Tibial artery (tissue), 4 donors: Measurements from ENCODE around the gene GINS3.
"Not testable (repeated sequence)": the region's sequence is repeated elsewhere in the genome, so short reads cannot be mapped to it uniquely, and the experiment has no call there.

Source experiments
- DNase-seq, 2 donors: peaks; one replicate each; pipeline ENCODE4 v3.0.0-alpha.2; 2019
- H3K27ac ChIP-seq, 2 donors: fragments of 200-600 bp; sonication (generic) in 1 of 2; 1 replicate in 1 of 2; 2 replicates in 1 of 2; pipeline ENCODE4 v1.5.1; 2018 to 2019; ENCODE audit warnings: mild to moderate bottlenecking in 1 of 2
- H3K27me3 ChIP-seq, 2 donors: fragments of 200-600 bp; sonication (generic) in 1 of 2; one replicate each; pipeline versions ENCODE4 v1.5.1 to v1.6.0; 2016 to 2019
- H3K36me3 ChIP-seq, 3 donors: fragments of 200-600 bp; sonication (generic) in 2 of 3; one replicate each; pipeline ENCODE4 v1.5.1; 2016 to 2019; ENCODE audit warnings: mild to moderate bottlenecking in 2 of 3
- H3K4me1 ChIP-seq, 4 donors: fragments of 200-600 bp; sonication (generic) in 2 of 4; 1 replicate in 3 of 4; 2 replicates in 1 of 4; pipeline ENCODE4 v1.5.1; 2016 to 2019
- H3K4me3 ChIP-seq, 2 donors: fragments of 200-600 bp; sonication (generic) in 1 of 2; 1 replicate in 1 of 2; 2 replicates in 1 of 2; pipeline ENCODE4 v1.5.1; 2018 to 2019; ENCODE audit warnings: mild to moderate bottlenecking in 2 of 2
- H3K9me3 ChIP-seq, 3 donors: fragments of 200-600 bp; sonication (generic) in 1 of 3; one replicate each; pipeline ENCODE4 v1.5.1; 2016 to 2019
- intact Hi-C: fragments of 100-400 bp; cut with DNase I; formaldehyde crosslinking; loops from one replicate; pipeline ENCODE4 v1.15.0; 2023; ENCODE audit warnings: low total_unique reads
- TF ChIP-seq, protein P1 (sequence below), 2 experiments: fragments of 200-600 bp in 1 of 2; fragments of 450-650 bp in 1 of 2; IDR thresholded peaks; one replicate each; pipeline ENCODE4 v1.5.1; 2017 to 2019; ENCODE audit warnings: antibody characterized with exemption in 2 of 2, mild to moderate bottlenecking in 1 of 2, moderate library complexity in 1 of 2

GINS3 gene

DNA sequence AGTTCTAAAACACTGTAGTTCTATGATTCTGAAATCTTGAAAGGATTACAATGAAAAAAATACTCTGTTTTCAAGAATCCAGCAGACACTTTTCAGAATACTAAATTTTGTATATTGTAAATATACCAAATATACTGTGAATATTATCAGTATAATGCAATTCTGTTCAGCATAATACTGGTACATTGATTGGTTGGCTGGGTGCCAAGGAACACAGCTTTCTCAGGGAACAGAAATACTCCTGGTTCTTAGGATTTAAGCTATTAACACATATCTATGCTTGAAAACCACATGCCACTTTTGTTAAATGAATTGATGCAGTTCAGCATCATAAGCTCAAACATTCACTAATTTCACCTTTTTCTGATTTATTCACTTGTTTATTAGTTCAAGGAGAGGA lies 2.5 kb upstream of the GINS3 start:
- H3K4me3 ChIP-seq = no peak overlapping the region
- TF ChIP-seq, protein P1, sequence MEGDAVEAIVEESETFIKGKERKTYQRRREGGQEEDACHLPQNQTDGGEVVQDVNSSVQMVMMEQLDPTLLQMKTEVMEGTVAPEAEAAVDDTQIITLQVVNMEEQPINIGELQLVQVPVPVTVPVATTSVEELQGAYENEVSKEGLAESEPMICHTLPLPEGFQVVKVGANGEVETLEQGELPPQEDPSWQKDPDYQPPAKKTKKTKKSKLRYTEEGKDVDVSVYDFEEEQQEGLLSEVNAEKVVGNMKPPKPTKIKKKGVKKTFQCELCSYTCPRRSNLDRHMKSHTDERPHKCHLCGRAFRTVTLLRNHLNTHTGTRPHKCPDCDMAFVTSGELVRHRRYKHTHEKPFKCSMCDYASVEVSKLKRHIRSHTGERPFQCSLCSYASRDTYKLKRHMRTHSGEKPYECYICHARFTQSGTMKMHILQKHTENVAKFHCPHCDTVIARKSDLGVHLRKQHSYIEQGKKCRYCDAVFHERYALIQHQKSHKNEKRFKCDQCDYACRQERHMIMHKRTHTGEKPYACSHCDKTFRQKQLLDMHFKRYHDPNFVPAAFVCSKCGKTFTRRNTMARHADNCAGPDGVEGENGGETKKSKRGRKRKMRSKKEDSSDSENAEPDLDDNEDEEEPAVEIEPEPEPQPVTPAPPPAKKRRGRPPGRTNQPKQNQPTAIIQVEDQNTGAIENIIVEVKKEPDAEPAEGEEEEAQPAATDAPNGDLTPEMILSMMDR (IDR thresholded peaks at IDR 0.05) = no peak
- peaks cover 0 to 6% (median 3%) of the 10 kb centered on the region in 4 donors for H3K4me1 ChIP-seq
- H3K27me3 ChIP-seq = no peaks in the 10 kb centered on the region
- intact Hi-C loops = no loop called here
- H3K27ac ChIP-seq = no peak overlapping the region
- H3K9me3 ChIP-seq = no peaks in the 10 kb centered on the region
- no peaks in the 10 kb centered on the region for H3K36me3 ChIP-seq
- DNase-seq = peak in 1 of 2 donors; percentile 22

DNA sequence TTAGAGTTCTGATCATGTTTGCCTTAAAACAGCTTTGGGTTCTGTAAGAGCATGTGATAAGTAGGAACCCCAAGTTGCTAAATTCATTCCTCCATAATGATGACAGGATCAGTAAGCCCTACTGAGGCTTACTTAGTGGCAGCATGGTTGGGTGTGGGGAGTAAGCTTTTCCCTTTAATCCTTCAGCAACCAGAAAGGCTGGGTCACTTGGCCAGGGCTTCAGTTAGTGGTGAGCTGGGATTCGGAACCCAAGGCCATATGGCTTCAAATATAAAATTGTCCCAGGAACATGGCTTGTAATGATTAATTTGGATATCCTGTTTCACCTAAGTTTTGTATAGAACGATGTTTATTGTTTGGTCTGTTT lies 850 bp downstream of the GINS3 start:
- no peaks in the 10 kb centered on the region for H3K36me3 ChIP-seq
- H3K4me3 ChIP-seq = peak overlapping the region; percentile 79 to 81
- H3K27me3 ChIP-seq = no peaks in the 10 kb centered on the region
- no peak for DNase-seq
- intact Hi-C loops = no loop called here
- no peaks in the 10 kb centered on the region for H3K9me3 ChIP-seq
- TF ChIP-seq, protein P1 (IDR thresholded peaks at IDR 0.05) = no peak
- peak overlapping the region; percentile 61 to 76 for H3K27ac ChIP-seq
- H3K4me1 ChIP-seq = peaks cover 0 to 6% (median 3%) of the 10 kb centered on the region in 4 donors

DNA sequence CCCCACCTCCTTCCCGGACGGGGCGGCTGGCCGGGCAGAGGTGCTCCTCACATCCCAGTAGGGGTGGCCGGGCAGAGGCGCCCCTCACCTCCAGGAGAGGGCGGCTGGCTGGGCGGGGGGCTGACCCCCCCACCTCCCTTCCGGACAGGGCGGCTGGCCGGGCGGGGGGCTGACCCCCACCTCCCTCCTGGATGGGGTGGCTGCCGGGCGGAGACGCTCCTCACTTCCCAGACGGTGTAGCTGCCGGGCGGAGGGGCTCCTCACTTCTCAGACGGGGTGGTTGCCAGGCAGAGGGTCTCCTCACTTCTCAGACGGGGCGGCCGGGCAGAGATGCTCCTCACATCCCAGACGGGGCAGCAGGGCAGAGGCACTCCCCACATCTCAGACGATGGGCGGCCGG lies 4.6 kb downstream of the GINS3 start:
- H3K27ac ChIP-seq, H3K4me3 ChIP-seq, DNase-seq, H3K4me1 ChIP-seq, H3K27me3 ChIP-seq, H3K9me3 ChIP-seq, intact Hi-C loops, H3K36me3 ChIP-seq: not testable (repeated sequence)

DNA sequence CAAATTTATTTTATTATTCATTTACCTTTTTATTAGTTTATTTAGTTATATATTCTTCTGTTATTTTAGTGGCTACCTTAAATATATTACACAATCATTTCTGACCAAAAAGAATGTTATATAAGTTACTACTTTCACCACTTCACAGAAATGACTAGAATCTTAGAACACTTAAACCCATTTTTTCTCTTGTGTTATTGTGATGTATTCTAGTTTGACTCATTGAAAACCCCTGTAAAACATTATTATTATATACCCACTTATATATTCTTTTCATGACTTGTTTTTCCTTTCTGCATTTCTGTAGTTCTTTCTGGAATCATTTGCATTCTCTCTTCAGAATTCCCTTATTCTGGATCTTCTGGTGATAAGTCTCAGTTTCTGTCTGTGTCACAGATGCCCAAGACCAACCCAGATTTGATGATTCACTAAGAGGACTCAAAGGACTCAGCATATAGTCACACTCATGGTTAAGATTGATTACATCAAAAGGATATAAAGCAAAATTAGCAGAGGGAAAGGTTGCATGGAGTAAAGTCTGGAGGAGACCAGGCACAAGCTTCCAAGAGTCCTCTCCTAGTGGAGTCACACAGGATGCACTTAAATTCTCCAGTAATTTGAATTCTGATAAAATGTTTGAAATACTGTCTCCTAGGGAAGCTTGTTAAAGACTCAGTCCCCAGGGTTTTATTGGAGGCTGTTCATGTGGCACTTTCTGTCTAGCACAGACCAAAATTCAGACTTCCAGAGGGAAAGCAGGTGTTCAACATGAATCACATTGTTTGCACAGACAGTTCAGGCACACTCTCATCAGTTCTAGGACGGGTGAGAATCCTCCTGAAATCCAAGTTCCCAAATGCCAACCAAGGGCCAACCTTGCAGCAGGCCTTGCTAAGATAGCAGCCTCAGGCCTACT lies 7.7 kb downstream of the GINS3 start:
- Histone ChIP-seq H3K27me3 (no peaks in the 10 kb centered on the region), H3K4me1 (no peaks in the 10 kb centered on the region), H3K9me3 (no peaks in the 10 kb centered on the region), H3K4me3 (no peak overlapping the region), H3K36me3 (no peaks in the 10 kb centered on the region), H3K27ac (no peak overlapping the region)
- intact Hi-C loops = no loop called here
- TF ChIP-seq, protein P1 (IDR thresholded peaks at IDR 0.05) = no peak
- no peak for DNase-seq

DNA sequence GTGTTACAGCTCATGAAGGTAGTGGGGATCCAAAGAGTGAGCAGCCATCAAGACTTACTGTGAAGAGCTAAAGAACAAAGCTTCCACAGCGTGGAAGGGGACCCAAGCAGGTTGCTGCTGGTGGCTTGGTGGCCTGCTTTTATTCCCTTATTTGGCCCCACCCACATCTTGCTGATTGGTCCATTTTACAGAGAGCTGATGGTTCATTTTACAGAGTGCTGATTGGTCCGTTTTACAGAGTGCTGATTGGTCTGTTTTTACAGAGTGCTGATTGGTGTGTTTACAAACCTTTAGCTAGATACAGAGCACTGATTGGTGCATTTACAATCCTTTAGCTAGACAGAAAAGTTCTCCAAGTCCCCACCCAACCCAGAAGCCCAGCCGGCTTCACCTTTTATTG lies 9.0 kb downstream of the GINS3 start:
- H3K4me3 ChIP-seq, H3K9me3 ChIP-seq, H3K4me1 ChIP-seq, H3K27ac ChIP-seq, H3K36me3 ChIP-seq, DNase-seq, H3K27me3 ChIP-seq, intact Hi-C loops: not testable (repeated sequence)

DNA sequence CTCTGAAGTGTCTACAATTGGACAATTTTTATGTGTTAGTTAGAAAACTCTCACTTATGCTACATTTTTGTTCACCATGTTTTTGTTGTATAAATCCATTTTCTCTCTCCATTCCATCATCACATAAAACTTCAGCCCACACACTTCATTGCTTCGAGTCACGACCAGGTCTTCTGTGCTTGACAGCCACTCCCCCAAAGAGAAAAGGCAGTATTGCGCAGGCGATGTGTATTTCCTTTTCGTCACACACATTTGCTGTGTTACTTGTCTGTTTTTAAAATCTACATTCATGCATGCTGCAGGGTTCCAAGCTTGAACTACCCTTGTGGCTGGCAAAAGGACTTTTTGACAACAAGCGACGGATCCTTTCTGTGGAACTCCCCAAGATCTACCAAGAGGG lies 10.5 kb downstream of the GINS3 start:
- Histone ChIP-seq H3K27ac (no peak overlapping the region), H3K9me3 (no peaks in the 10 kb centered on the region), H3K27me3 (no peaks in the 10 kb centered on the region), H3K4me3 (no peak overlapping the region), H3K4me1 (no peaks in the 10 kb centered on the region), H3K36me3 (no peaks in the 10 kb centered on the region)
- DNase-seq = no peak
- TF ChIP-seq, protein P1 (IDR thresholded peaks at IDR 0.05) = no peak
- intact Hi-C loops = no loop called here
